Esophagus muscularis mucosa (tissue), 3 donors: ENCODE data around the gene SETBP1.

Experiments
- CTCF ChIP-seq, 3 experiments: fragments of 200-600 bp in 2 of 3; fragments of 450-650 bp in 1 of 3; sonication (generic) in 2 of 3; IDR thresholded peaks; one replicate each; pipeline ENCODE4 v1.5.1; 2017 to 2019; ENCODE audit warnings: antibody characterized with exemption in 3 of 3, mild to moderate bottlenecking in 2 of 3, moderate library complexity in 1 of 3
- EP300 ChIP-seq: sonication (generic); formaldehyde crosslinking; IDR thresholded peaks from one replicate; pipeline ENCODE4 v1.6.1; 2017; ENCODE audit warnings: antibody characterized with exemption

GRCh38 chr18:44709307-44710126 lies 28.8 kb downstream of the SETBP1 start:
- TF ChIP-seq EP300 (no peak), CTCF (IDR thresholded peaks at IDR 0.05) (no peak)
